Liver (tissue), 9 donors: ENCODE data around the gene TNS2. TPM values are rescaled to one million over a fixed set of nuclear protein-coding genes. Genes with fewer than 3 reads are reported as not detected.

Experiments used
- DNase-seq: peaks from one replicate; pipeline ENCODE4 v3.0.0-alpha.2; 2017; ENCODE audit warnings: low spot score
- H3K27ac ChIP-seq, 2 donors: one replicate each; pipeline ENCODE4 v1.7.0; 2013; ENCODE audit warnings: inconsistent platforms in 2 of 2, low read length in 2 of 2, control low read depth in 1 of 2, low read depth in 1 of 2, mild to moderate bottlenecking in 1 of 2
- H3K27me3 ChIP-seq, 4 donors: one replicate each; pipeline versions ENCODE4 v1.6.1 to v1.7.0; 2013; ENCODE audit warnings: low read length in 3 of 4, inconsistent platforms in 1 of 4, mild to moderate bottlenecking in 1 of 4, moderate library complexity in 1 of 4; ENCODE audit not compliant: control insufficient read depth in 4 of 4, insufficient read depth in 4 of 4
- H3K36me3 ChIP-seq, 4 donors: one replicate each; pipeline versions ENCODE4 v1.6.1 to v1.7.0; 2013; ENCODE audit warnings: low read length in 3 of 4, mild to moderate bottlenecking in 3 of 4, low read depth in 1 of 4, moderate library complexity in 1 of 4; ENCODE audit not compliant: control insufficient read depth in 4 of 4, insufficient read depth in 3 of 4
- H3K4me1 ChIP-seq, 4 donors: one replicate each; pipeline versions ENCODE4 v1.6.1 to v1.7.0; 2013; ENCODE audit warnings: low read length in 3 of 4, mild to moderate bottlenecking in 3 of 4, moderate library complexity in 1 of 4; ENCODE audit not compliant: control insufficient read depth in 4 of 4, insufficient read depth in 4 of 4
- H3K4me3 ChIP-seq, 3 donors: one replicate each; pipeline versions ENCODE4 v1.6.1 to v1.7.0; 2013; ENCODE audit warnings: low read length in 3 of 3, control low read depth in 1 of 3, low read depth in 1 of 3, mild to moderate bottlenecking in 1 of 3
- H3K9ac ChIP-seq, 2 donors: one replicate each; pipeline ENCODE4 v1.7.0; 2013; ENCODE audit warnings: low read length in 2 of 2, mild to moderate bottlenecking in 2 of 2, moderate library complexity in 2 of 2, control low read depth in 1 of 2, low read depth in 1 of 2
- H3K9me3 ChIP-seq, 4 donors: one replicate each; pipeline versions ENCODE4 v1.6.1 to v1.7.0; 2013; ENCODE audit warnings: low read length in 3 of 4; ENCODE audit not compliant: control insufficient read depth in 4 of 4
- EGR1 ChIP-seq, 2 donors: IDR thresholded peaks; 2 replicates each; pipeline ENCODE4 v1.6.1; 2016 to 2018; ENCODE audit warnings: antibody characterized with exemption in 2 of 2, low read depth in 2 of 2
- FOXA1 ChIP-seq: IDR thresholded peaks from 2 replicates; pipeline ENCODE4 v1.6.1; 2016; ENCODE audit warnings: antibody characterized with exemption
- FOXA2 ChIP-seq: IDR thresholded peaks from 2 replicates; pipeline ENCODE4 v1.6.1; 2016; ENCODE audit warnings: antibody characterized with exemption
- GABPA ChIP-seq, 2 donors: IDR thresholded peaks in 1 of 2; conservative IDR thresholded peaks in 1 of 2; 2 replicates each; pipeline ENCODE4 v1.6.1; 2016; ENCODE audit warnings: antibody characterized with exemption in 2 of 2, mild to moderate bottlenecking in 1 of 2, moderate library complexity in 1 of 2
- HNF4A ChIP-seq, 2 donors: conservative IDR thresholded peaks; 2 replicates each; pipeline ENCODE4 v1.6.1; 2016; ENCODE audit warnings: antibody characterized with exemption in 2 of 2, mild to moderate bottlenecking in 2 of 2
- JUND ChIP-seq, 2 donors: IDR thresholded peaks; 2 replicates each; pipeline ENCODE4 v1.6.1; 2016; ENCODE audit warnings: antibody characterized with exemption in 2 of 2
- NR2F2 ChIP-seq: IDR thresholded peaks from 2 replicates; pipeline ENCODE4 v1.6.1; 2016; ENCODE audit warnings: antibody characterized with exemption
- RAD21 ChIP-seq, 2 donors: IDR thresholded peaks; 2 replicates each; pipeline ENCODE4 v1.6.1; 2016; ENCODE audit warnings: antibody characterized with exemption in 2 of 2, mild to moderate bottlenecking in 2 of 2
- RXRA ChIP-seq, 2 donors: IDR thresholded peaks; 2 replicates each; pipeline ENCODE4 v1.6.1; 2017 to 2018; ENCODE audit warnings: antibody characterized with exemption in 2 of 2, mild to moderate bottlenecking in 1 of 2
- SP1 ChIP-seq: IDR thresholded peaks from 2 replicates; pipeline ENCODE4 v1.6.1; 2018; ENCODE audit warnings: antibody characterized with exemption, mild to moderate bottlenecking
- TAF1 ChIP-seq: conservative IDR thresholded peaks from 2 replicates; pipeline ENCODE4 v1.6.1; 2016; ENCODE audit warnings: antibody characterized with exemption, mild to moderate bottlenecking
- YY1 ChIP-seq: IDR thresholded peaks from 2 replicates; pipeline ENCODE4 v1.6.1; 2016; ENCODE audit warnings: antibody characterized with exemption, mild to moderate bottlenecking
- ZBTB33 ChIP-seq: IDR thresholded peaks from 2 replicates; pipeline ENCODE4 v1.6.1; 2016; ENCODE audit warnings: antibody characterized with exemption
- WGBS: extraction: QIAGEN DNeasy Blood & Tissue Kit; methylation state at CpG from one replicate; pipeline ENCODE4 v1.1.7; 2013; 5-methylcytosine and 5-hydroxymethylcytosine counted together
- polyA plus RNA-seq, 2 donors: library from polyadenylated mRNA; stranded (reverse) in 1 of 2; unstranded in 1 of 2; fragments of 200-250 nt in 1 of 2; fragments of >200 nt in 1 of 2; fragmentation: Nextera tagmentation in 1 of 2; extraction: Ambion mirVana in 1 of 2; gene quantifications; one replicate each; pipeline versions ENCODE4 v1.2.1 to v1.2.3, GENCODE V29; 2013 to 2015
- total RNA-seq, 2 donors: library from RNA; depleted of rRNA; stranded (reverse); fragments of >200 nt; gene quantifications; one replicate each; pipeline ENCODE4 v1.2.3, GENCODE V29; 2014
- TF ChIP-seq, protein P1 (sequence below): IDR thresholded peaks from 2 replicates; pipeline ENCODE4 v1.6.1; 2016; ENCODE audit warnings: antibody characterized with exemption
- TF ChIP-seq, protein P2 (sequence below): fragments of 150-350 bp; IDR thresholded peaks from 2 replicates; pipeline ENCODE4 v1.5.1; 2017; ENCODE audit warnings: improper control_type of control experiment, low read depth, low read length; ENCODE audit not compliant: missing input control
- donor health status: healthy.
- donor health status: healthy.
- donor health status: healthy.
- donor health status: healthy.
- donor health status: healthy.

TNS2 gene
- total and polyA plus RNA-seq, 4 donors = 11.7 to 94.0 (median 46.0) TPM

DNA sequence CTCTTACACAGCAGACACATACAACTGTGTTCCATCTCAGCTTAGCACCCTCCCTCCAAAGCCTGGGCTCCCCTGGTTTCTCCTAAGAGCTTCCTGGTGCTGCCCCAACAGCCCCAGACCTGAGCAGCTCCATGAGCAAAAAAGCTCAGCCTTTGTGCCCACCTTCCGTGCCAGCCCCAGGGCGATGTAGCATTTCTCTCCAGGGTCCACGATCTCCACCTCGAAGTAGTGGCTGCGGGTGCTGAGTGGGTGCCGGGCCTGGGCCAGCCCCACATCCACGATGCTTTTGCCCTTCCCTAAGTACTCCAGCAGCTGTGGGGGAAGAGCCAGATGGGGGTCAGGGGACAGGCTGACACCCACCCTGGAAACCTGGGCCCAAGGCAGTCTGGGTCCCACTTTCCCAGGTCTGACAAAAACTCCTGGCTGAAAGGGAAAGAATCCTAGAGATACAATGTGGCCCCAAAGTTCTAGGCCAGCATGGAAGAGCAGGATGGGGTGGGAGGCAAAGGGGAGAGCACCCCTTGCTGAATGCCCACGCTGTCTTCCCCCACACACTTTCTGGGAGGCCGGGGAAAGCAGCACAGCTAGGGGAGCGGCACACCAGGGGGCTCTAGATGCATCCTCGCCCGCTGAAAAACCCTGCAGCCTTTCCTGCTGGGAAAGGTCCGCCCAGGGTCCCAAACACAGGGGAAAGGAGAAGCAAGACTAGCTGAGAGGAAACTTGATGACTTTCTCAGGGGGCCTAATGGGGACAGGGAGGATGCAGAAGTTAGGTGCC, 18.3 kb downstream of the TNS2 start:
- Histone ChIP-seq H3K9ac (no peak overlapping the region), H3K36me3 (peaks cover 0 to 15% (median 4%) of the 10 kb centered on the region in 4 donors), H3K27ac (no peak overlapping the region), H3K4me3 (no peak overlapping the region), H3K27me3 (no peaks in the 10 kb centered on the region), H3K9me3 (no peaks in the 10 kb centered on the region), H3K4me1 (peaks cover 0 to 20% (median 5%) of the 10 kb centered on the region in 4 donors)
- DNase-seq = peak; percentile 27
- TF ChIP-seq HNF4A (conservative IDR thresholded peaks at IDR 0.05) (no peak), NR2F2 (no peak), RAD21 (IDR thresholded peaks at IDR 0.05) (no peak), SP1 (no peak), FOXA1 (no peak), EGR1 (IDR thresholded peaks at IDR 0.05; ENCODE audit: low read depth in 2 of 2) (no peak), GABPA (IDR thresholded peaks at IDR 0.05 in 1 of 2, conservative IDR thresholded peaks at IDR 0.05 in 1 of 2) (no peak)
- TF ChIP-seq, protein P1, sequence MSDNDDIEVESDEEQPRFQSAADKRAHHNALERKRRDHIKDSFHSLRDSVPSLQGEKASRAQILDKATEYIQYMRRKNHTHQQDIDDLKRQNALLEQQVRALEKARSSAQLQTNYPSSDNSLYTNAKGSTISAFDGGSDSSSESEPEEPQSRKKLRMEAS = no peak
- 94% methylated on average over 13 of the region's 13 CpGs for WGBS

GRCh38 chr12:53068811-53069585, 19.1 kb downstream of the TNS2 start:
- H3K36me3 ChIP-seq = peaks cover 0 to 9% (median 1%) of the 10 kb centered on the region in 4 donors
- no peak overlapping the region for H3K27ac ChIP-seq
- no peak for DNase-seq
- TF ChIP-seq HNF4A (conservative IDR thresholded peaks at IDR 0.05) (no peak), ZBTB33 (no peak), TAF1 (no peak), JUND (IDR thresholded peaks at IDR 0.05) (no peak), FOXA2 (no peak), YY1 (no peak), EGR1 (IDR thresholded peaks at IDR 0.05; ENCODE audit: low read depth in 2 of 2) (no peak), RXRA (IDR thresholded peaks at IDR 0.05) (no peak), FOXA1 (no peak)
- TF ChIP-seq, protein P2, sequence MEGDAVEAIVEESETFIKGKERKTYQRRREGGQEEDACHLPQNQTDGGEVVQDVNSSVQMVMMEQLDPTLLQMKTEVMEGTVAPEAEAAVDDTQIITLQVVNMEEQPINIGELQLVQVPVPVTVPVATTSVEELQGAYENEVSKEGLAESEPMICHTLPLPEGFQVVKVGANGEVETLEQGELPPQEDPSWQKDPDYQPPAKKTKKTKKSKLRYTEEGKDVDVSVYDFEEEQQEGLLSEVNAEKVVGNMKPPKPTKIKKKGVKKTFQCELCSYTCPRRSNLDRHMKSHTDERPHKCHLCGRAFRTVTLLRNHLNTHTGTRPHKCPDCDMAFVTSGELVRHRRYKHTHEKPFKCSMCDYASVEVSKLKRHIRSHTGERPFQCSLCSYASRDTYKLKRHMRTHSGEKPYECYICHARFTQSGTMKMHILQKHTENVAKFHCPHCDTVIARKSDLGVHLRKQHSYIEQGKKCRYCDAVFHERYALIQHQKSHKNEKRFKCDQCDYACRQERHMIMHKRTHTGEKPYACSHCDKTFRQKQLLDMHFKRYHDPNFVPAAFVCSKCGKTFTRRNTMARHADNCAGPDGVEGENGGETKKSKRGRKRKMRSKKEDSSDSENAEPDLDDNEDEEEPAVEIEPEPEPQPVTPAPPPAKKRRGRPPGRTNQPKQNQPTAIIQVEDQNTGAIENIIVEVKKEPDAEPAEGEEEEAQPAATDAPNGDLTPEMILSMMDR = no peak
- 89% methylated on average over 15 of the region's 15 CpGs for WGBS
- H3K4me1 ChIP-seq = peaks cover 0 to 21% (median 5%) of the 10 kb centered on the region in 4 donors
- no peaks in the 10 kb centered on the region for H3K9me3 ChIP-seq
- H3K9ac ChIP-seq = no peak overlapping the region
- H3K4me3 ChIP-seq = no peak overlapping the region
- H3K27me3 ChIP-seq = no peaks in the 10 kb centered on the region
